HepG2 (cell line): ENCODE results near the gene OVOL2. TPM values are rescaled to one million over a fixed set of nuclear protein-coding genes. Genes with fewer than 3 reads are reported as not detected.

Experiments
- AHR ChIP-seq: IDR thresholded peaks from 2 replicates; pipeline ENCODE4 v1.6.1; 2018; ENCODE audit warnings: missing genetic modification reagents, missing compliant biosample characterization
- ATRX ChIP-seq: sonication (generic); formaldehyde crosslinking; IDR thresholded peaks from 2 replicates; pipeline ENCODE4 v1.4.0; 2020; ENCODE audit warnings: missing genetic modification reagents, borderline replicate concordance
- BRCA1 ChIP-seq: sonication (generic); formaldehyde crosslinking; IDR thresholded peaks from 2 replicates; pipeline ENCODE4 v1.4.0; 2020; ENCODE audit warnings: missing genetic modification reagents
- HMG20B ChIP-seq: conservative IDR thresholded peaks from 2 replicates; pipeline ENCODE4 v1.6.1; 2016; ENCODE audit warnings: missing genetic modification reagents, missing compliant biosample characterization
- RFXANK ChIP-seq: IDR thresholded peaks from 2 replicates; pipeline ENCODE4 v1.6.1; 2016
- TOE1 ChIP-seq: sonication (generic); formaldehyde crosslinking; IDR thresholded peaks from 2 replicates; pipeline ENCODE4 v1.4.0; 2020; ENCODE audit warnings: mild to moderate bottlenecking, missing genetic modification reagents
- ZNF44 ChIP-seq: sonication (generic); formaldehyde crosslinking; IDR thresholded peaks from 2 replicates; pipeline ENCODE4 v1.5.1; 2020; ENCODE audit warnings: mild to moderate bottlenecking, missing genetic modification reagents
- polyA plus RNA-seq, 8 experiments: library from polyadenylated mRNA; depleted of rRNA in 3 of 8; stranded (reverse) in 7 of 8; unstranded in 1 of 8; fragments of >200 nt; fragmentation: Illumina TruSeq in 4 of 8; extraction: Trizol in 4 of 8; gene quantifications; 2 replicates each; pipeline versions ENCODE4 v1.2.1 to v1.2.3, GENCODE V29; 2011 to 2016; ENCODE audit warnings: low read depth in 4 of 8, missing spikeins in 1 of 8, mixed read lengths in 1 of 8; ENCODE audit not compliant: insufficient read depth in 1 of 8
- total RNA-seq, 5 experiments: library from RNA; depleted of rRNA; stranded (reverse); fragments of >200 nt; fragmentation: Illumina TruSeq; extraction: Trizol; gene quantifications; 2 replicates each; pipeline ENCODE4 v1.2.3, GENCODE V29; 2016; ENCODE audit warnings: low read depth in 1 of 5
- TF ChIP-seq, protein P1 (sequence below): sonication (generic); formaldehyde crosslinking; IDR thresholded peaks from 2 replicates; pipeline ENCODE4 v1.5.0; 2020; ENCODE audit warnings: mild to moderate bottlenecking, missing genetic modification reagents, borderline replicate concordance
- TF ChIP-seq, protein P2 (sequence below): sonication (generic); formaldehyde crosslinking; IDR thresholded peaks from 2 replicates; pipeline ENCODE4 v1.5.0; 2020; ENCODE audit warnings: mild to moderate bottlenecking, missing genetic modification reagents
- TF ChIP-seq, protein P3 (sequence below): IDR thresholded peaks from 2 replicates; pipeline ENCODE4 v1.6.1; 2012; ENCODE audit warnings: low read length, improper control_type of control experiment
- TF ChIP-seq, protein P4 (sequence below): sonication (generic); formaldehyde crosslinking; IDR thresholded peaks from 2 replicates; pipeline ENCODE4 v1.4.0; 2020; ENCODE audit warnings: missing genetic modification reagents

OVOL2 gene
- total and polyA plus RNA-seq, 2 of the 13 experiments (the other 11 are each of a cell fraction or from before 2014, with no cell fraction given) = 0.20 to 0.31 TPM

DNA sequence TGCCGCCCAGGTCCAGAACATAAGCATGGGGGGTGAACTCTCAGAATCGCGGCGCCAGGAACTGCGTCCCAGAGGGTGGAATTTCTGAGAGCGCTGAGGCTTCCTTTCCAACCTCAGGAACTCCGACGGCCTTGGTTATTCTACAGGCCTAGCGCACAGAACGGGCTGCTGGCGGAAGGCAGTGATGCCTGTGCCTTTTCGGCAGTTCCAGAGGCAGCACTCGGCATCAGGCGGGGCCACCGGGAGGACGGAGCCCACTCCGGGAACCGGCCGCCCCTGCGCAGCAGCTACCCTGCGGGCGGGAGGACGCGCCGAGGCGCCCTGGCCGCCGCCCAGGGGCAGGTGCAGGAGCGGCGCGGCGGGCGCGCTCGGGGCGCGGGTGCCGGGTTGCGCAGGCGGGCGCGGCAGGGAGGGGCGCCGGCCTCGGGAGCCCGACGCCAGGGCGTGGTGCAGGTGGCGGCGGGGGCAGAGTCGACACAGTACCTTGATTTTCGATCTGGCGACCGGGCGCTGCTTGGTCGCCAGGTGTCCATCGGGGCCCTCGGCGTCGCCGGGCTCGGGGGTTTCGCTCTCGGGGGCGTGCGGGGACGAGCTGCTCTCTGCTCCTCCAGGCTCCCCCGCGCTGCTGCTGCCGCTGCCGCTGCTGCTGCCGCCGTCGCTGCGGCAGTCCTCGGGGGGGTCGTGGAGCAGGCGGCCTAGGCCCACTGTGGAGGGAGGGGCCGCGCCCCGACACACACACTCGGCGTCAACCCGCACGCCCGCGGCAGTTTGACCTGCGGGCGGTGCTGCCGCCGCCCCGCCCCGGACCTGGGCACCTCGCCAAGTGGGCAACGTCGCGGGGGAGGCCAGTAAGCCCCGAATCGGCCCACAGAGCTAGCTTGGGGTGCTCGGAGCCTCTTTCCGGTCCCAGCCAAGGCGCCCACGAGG is 1.3 kb downstream of the OVOL2 start (continued):
- TF ChIP-seq, protein P1, sequence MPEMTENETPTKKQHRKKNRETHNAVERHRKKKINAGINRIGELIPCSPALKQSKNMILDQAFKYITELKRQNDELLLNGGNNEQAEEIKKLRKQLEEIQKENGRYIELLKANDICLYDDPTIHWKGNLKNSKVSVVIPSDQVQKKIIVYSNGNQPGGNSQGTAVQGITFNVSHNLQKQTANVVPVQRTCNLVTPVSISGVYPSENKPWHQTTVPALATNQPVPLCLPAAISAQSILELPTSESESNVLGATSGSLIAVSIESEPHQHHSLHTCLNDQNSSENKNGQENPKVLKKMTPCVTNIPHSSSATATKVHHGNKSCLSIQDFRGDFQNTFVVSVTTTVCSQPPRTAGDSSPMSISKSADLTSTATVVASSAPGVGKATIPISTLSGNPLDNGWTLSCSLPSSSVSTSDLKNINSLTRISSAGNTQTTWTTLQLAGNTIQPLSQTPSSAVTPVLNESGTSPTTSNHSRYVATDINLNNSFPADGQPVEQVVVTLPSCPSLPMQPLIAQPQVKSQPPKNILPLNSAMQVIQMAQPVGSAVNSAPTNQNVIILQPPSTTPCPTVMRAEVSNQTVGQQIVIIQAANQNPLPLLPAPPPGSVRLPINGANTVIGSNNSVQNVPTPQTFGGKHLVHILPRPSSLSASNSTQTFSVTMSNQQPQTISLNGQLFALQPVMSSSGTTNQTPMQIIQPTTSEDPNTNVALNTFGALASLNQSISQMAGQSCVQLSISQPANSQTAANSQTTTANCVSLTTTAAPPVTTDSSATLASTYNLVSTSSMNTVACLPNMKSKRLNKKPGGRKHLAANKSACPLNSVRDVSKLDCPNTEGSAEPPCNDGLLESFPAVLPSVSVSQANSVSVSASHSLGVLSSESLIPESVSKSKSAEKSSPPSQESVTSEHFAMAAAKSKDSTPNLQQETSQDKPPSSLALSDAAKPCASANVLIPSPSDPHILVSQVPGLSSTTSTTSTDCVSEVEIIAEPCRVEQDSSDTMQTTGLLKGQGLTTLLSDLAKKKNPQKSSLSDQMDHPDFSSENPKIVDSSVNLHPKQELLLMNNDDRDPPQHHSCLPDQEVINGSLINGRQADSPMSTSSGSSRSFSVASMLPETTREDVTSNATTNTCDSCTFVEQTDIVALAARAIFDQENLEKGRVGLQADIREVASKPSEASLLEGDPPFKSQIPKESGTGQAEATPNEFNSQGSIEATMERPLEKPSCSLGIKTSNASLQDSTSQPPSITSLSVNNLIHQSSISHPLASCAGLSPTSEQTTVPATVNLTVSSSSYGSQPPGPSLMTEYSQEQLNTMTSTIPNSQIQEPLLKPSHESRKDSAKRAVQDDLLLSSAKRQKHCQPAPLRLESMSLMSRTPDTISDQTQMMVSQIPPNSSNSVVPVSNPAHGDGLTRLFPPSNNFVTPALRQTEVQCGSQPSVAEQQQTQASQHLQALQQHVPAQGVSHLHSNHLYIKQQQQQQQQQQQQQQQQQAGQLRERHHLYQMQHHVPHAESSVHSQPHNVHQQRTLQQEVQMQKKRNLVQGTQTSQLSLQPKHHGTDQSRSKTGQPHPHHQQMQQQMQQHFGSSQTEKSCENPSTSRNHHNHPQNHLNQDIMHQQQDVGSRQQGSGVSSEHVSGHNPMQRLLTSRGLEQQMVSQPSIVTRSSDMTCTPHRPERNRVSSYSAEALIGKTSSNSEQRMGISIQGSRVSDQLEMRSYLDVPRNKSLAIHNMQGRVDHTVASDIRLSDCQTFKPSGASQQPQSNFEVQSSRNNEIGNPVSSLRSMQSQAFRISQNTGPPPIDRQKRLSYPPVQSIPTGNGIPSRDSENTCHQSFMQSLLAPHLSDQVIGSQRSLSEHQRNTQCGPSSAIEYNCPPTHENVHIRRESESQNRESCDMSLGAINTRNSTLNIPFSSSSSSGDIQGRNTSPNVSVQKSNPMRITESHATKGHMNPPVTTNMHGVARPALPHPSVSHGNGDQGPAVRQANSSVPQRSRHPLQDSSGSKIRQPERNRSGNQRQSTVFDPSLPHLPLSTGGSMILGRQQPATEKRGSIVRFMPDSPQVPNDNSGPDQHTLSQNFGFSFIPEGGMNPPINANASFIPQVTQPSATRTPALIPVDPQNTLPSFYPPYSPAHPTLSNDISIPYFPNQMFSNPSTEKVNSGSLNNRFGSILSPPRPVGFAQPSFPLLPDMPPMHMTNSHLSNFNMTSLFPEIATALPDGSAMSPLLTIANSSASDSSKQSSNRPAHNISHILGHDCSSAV (CRISPR knock-in tag) = no peak
- TF ChIP-seq, protein P2, sequence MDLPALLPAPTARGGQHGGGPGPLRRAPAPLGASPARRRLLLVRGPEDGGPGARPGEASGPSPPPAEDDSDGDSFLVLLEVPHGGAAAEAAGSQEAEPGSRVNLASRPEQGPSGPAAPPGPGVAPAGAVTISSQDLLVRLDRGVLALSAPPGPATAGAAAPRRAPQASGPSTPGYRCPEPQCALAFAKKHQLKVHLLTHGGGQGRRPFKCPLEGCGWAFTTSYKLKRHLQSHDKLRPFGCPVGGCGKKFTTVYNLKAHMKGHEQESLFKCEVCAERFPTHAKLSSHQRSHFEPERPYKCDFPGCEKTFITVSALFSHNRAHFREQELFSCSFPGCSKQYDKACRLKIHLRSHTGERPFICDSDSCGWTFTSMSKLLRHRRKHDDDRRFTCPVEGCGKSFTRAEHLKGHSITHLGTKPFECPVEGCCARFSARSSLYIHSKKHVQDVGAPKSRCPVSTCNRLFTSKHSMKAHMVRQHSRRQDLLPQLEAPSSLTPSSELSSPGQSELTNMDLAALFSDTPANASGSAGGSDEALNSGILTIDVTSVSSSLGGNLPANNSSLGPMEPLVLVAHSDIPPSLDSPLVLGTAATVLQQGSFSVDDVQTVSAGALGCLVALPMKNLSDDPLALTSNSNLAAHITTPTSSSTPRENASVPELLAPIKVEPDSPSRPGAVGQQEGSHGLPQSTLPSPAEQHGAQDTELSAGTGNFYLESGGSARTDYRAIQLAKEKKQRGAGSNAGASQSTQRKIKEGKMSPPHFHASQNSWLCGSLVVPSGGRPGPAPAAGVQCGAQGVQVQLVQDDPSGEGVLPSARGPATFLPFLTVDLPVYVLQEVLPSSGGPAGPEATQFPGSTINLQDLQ (CRISPR knock-in tag) = no peak
- TF ChIP-seq ZNF44 (CRISPR knock-in tag) (no peak), HMG20B (CRISPR knock-in tag) (no peak), TOE1 (CRISPR knock-in tag) (no peak), RFXANK (no peak), AHR (no peak), BRCA1 (CRISPR knock-in tag) (no peak), ATRX (CRISPR knock-in tag) (no peak)
- TF ChIP-seq, protein P3, sequence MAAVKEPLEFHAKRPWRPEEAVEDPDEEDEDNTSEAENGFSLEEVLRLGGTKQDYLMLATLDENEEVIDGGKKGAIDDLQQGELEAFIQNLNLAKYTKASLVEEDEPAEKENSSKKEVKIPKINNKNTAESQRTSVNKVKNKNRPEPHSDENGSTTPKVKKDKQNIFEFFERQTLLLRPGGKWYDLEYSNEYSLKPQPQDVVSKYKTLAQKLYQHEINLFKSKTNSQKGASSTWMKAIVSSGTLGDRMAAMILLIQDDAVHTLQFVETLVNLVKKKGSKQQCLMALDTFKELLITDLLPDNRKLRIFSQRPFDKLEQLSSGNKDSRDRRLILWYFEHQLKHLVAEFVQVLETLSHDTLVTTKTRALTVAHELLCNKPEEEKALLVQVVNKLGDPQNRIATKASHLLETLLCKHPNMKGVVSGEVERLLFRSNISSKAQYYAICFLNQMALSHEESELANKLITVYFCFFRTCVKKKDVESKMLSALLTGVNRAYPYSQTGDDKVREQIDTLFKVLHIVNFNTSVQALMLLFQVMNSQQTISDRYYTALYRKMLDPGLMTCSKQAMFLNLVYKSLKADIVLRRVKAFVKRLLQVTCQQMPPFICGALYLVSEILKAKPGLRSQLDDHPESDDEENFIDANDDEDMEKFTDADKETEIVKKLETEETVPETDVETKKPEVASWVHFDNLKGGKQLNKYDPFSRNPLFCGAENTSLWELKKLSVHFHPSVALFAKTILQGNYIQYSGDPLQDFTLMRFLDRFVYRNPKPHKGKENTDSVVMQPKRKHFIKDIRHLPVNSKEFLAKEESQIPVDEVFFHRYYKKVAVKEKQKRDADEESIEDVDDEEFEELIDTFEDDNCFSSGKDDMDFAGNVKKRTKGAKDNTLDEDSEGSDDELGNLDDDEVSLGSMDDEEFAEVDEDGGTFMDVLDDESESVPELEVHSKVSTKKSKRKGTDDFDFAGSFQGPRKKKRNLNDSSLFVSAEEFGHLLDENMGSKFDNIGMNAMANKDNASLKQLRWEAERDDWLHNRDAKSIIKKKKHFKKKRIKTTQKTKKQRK = no peak
- TF ChIP-seq, protein P4, sequence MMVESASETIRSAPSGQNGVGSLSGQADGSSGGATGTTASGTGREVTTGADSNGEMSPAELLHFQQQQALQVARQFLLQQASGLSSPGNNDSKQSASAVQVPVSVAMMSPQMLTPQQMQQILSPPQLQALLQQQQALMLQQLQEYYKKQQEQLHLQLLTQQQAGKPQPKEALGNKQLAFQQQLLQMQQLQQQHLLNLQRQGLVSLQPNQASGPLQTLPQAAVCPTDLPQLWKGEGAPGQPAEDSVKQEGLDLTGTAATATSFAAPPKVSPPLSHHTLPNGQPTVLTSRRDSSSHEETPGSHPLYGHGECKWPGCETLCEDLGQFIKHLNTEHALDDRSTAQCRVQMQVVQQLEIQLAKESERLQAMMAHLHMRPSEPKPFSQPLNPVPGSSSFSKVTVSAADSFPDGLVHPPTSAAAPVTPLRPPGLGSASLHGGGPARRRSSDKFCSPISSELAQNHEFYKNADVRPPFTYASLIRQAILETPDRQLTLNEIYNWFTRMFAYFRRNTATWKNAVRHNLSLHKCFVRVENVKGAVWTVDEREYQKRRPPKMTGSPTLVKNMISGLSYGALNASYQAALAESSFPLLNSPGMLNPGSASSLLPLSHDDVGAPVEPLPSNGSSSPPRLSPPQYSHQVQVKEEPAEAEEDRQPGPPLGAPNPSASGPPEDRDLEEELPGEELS (CRISPR knock-in tag) = no peak; the same call in 1 of the 2 replicates
